OCI-LY1 (cell line): ENCODE measurements around the gene WHAMM.

Experiments
- EZH2 ChIP-seq: fragments of 200-600 bp; sonication (generic), shearing (Covaris generic); IDR thresholded peaks from 2 replicates; pipeline ENCODE4 v1.8.0; 2017; ENCODE audit warnings: borderline replicate concordance, mixed run types, mild to moderate bottlenecking, antibody characterized with exemption, low read length, moderate library complexity, mixed read lengths
- TF ChIP-seq, protein P1 (sequence below): fragments of 200-600 bp; sonication (generic), shearing (Covaris generic); IDR thresholded peaks from 2 replicates; pipeline ENCODE4 v1.5.1; 2017; ENCODE audit warnings: mild to moderate bottlenecking, antibody characterized with exemption, low read length, moderate library complexity, mixed read lengths

DNA sequence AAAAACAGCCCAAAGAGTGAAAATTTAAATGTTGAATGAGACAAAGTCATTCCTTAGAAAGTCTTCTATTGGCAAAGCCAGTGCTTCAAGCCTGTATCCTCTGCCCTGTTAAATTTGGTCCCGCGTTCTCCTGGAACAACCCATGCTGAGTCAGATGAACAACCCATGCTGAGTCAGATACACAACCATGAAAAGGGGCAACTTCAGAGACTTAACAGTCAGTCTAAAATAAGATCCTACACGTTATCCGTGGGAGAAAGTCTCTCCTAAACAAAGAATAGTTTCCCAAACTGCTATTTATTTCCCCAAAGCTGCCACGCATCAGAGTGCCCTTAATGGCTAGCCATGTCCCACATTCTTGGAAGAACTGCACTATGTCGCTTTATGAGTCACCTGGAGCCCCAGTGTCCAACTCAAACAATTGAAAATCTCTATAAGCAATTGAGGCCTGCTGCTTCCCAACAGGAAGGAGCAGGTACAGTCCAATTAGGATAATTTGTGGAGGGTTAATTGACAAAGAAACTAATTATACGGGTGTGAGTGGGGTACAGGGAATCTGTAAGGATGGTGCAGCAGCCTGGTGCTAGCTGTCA lies 66.1 kb downstream of the WHAMM start:
- TF ChIP-seq, protein P1, sequence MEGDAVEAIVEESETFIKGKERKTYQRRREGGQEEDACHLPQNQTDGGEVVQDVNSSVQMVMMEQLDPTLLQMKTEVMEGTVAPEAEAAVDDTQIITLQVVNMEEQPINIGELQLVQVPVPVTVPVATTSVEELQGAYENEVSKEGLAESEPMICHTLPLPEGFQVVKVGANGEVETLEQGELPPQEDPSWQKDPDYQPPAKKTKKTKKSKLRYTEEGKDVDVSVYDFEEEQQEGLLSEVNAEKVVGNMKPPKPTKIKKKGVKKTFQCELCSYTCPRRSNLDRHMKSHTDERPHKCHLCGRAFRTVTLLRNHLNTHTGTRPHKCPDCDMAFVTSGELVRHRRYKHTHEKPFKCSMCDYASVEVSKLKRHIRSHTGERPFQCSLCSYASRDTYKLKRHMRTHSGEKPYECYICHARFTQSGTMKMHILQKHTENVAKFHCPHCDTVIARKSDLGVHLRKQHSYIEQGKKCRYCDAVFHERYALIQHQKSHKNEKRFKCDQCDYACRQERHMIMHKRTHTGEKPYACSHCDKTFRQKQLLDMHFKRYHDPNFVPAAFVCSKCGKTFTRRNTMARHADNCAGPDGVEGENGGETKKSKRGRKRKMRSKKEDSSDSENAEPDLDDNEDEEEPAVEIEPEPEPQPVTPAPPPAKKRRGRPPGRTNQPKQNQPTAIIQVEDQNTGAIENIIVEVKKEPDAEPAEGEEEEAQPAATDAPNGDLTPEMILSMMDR: no peak
- no peak for TF ChIP-seq EZH2
